Uterus (tissue), 2 donors: Measurements from ENCODE around the gene CRADD.

Experiments
- CTCF ChIP-seq, 4 experiments: fragments of 200-600 bp in 2 of 4; fragments of 450-650 bp in 2 of 4; sonication (generic) in 2 of 4; IDR thresholded peaks; one replicate each; pipeline ENCODE4 v1.5.1; 2016 to 2019; ENCODE audit warnings: antibody characterized with exemption in 4 of 4, mild to moderate bottlenecking in 2 of 4, moderate library complexity in 1 of 4
- POLR2A ChIP-seq, 2 donors: fragments of 450-650 bp; IDR thresholded peaks; one replicate each; pipeline ENCODE4 v1.6.1; 2016; ENCODE audit warnings: antibody characterized with exemption in 2 of 2, mild to moderate bottlenecking in 1 of 2, moderate library complexity in 1 of 2

GRCh38 chr12:93790472-93791152, 113.4 kb downstream of the CRADD start:
- TF ChIP-seq CTCF (IDR thresholded peaks at IDR 0.05) (no peak), POLR2A (IDR thresholded peaks at IDR 0.05) (no peak)
